Smooth muscle cell (in vitro differentiated cells): ENCODE measurements around the gene CD59. TPM values are rescaled to one million over a fixed set of nuclear protein-coding genes. Genes with fewer than 3 reads are reported as not detected.
A peak's percentile ranks its signal among the peaks of the same experiment; 100 is the strongest.

Experiments used
- DNase-seq: peaks from one replicate; lab custom pipeline; 2025; ENCODE audit not compliant: unreplicated experiment; lab: John Stamatoyannopoulos, UW
- H2AFZ ChIP-seq: fragments of 200-600 bp; sonication (generic); 2 replicates; pipeline ENCODE4 v1.6.0; 2016; ENCODE audit warnings: antibody characterized with exemption, low read depth, mild to moderate bottlenecking
- H3F3A ChIP-seq: fragments of 200-600 bp; sonication (generic); 2 replicates; pipeline ENCODE4 v1.6.0; 2017; ENCODE audit warnings: antibody characterized with exemption, low read depth
- H3K27ac ChIP-seq: fragments of 200-600 bp; sonication (generic); 2 replicates; pipeline ENCODE4 v1.5.1; 2016; ENCODE audit warnings: low read depth, mild to moderate bottlenecking
- H3K27me3 ChIP-seq: fragments of 200-600 bp; sonication (generic); 2 replicates; pipeline ENCODE4 v1.6.1; 2016; ENCODE audit warnings: low read depth, mild to moderate bottlenecking
- H3K36me3 ChIP-seq: fragments of 200-600 bp; sonication (generic); 2 replicates; pipeline ENCODE4 v1.5.1; 2016; ENCODE audit warnings: low read depth
- H3K4me1 ChIP-seq: fragments of 200-600 bp; sonication (generic); 2 replicates; pipeline ENCODE4 v1.5.1; 2016; ENCODE audit warnings: low read depth
- H3K4me2 ChIP-seq: fragments of 200-600 bp; sonication (generic); 2 replicates; pipeline ENCODE4 v1.6.0; 2016; ENCODE audit warnings: mild to moderate bottlenecking
- H3K4me3 ChIP-seq: fragments of 200-600 bp; sonication (generic); 2 replicates; pipeline ENCODE4 v1.5.1; 2016; ENCODE audit warnings: mild to moderate bottlenecking
- H3K79me2 ChIP-seq: fragments of 200-600 bp; sonication (generic); 2 replicates; pipeline ENCODE4 v1.6.0; 2016; ENCODE audit warnings: low read depth, mild to moderate bottlenecking
- H3K9ac ChIP-seq: fragments of 200-600 bp; sonication (generic); 2 replicates; pipeline ENCODE4 v1.6.0; 2016; ENCODE audit warnings: low read depth
- H3K9me3 ChIP-seq: fragments of 200-600 bp; sonication (generic); replicated peaks from 2 replicates; pipeline ENCODE4 v1.5.1; 2016; ENCODE audit warnings: low read depth
- H4K20me1 ChIP-seq: fragments of 200-600 bp; sonication (generic); 2 replicates; pipeline ENCODE4 v1.6.0; 2016; ENCODE audit warnings: low read depth
- WGBS: methylation state at CpG from one replicate; pipeline ENCODE4 v1.1.7; 2016; ENCODE audit warnings: low lambda C conversion rate; 5-methylcytosine and 5-hydroxymethylcytosine counted together
- polyA plus RNA-seq: library from polyadenylated mRNA; unstranded; fragments of >200 nt; fragmentation: Nextera tagmentation; extraction: Ambion mirVana; gene quantifications from 2 replicates; pipeline ENCODE4 v1.2.1, GENCODE V29; 2016
- total RNA-seq: library from RNA; depleted of rRNA; stranded (reverse); fragments of >200 nt; gene quantifications from 2 replicates; pipeline ENCODE4 v1.2.3, GENCODE V29; 2014
- TF ChIP-seq, protein P1 (sequence below): fragments of 200-600 bp; sonication (generic); IDR thresholded peaks from 2 replicates; pipeline ENCODE4 v1.5.1; 2017; ENCODE audit warnings: borderline replicate concordance, mild to moderate bottlenecking, antibody characterized with exemption; ENCODE audit not compliant: insufficient read depth, poor library complexity, severe bottlenecking

Gene CD59
- total and polyA plus RNA-seq, 2 experiments from 2014 or later: 291 to 563 TPM

DNA sequence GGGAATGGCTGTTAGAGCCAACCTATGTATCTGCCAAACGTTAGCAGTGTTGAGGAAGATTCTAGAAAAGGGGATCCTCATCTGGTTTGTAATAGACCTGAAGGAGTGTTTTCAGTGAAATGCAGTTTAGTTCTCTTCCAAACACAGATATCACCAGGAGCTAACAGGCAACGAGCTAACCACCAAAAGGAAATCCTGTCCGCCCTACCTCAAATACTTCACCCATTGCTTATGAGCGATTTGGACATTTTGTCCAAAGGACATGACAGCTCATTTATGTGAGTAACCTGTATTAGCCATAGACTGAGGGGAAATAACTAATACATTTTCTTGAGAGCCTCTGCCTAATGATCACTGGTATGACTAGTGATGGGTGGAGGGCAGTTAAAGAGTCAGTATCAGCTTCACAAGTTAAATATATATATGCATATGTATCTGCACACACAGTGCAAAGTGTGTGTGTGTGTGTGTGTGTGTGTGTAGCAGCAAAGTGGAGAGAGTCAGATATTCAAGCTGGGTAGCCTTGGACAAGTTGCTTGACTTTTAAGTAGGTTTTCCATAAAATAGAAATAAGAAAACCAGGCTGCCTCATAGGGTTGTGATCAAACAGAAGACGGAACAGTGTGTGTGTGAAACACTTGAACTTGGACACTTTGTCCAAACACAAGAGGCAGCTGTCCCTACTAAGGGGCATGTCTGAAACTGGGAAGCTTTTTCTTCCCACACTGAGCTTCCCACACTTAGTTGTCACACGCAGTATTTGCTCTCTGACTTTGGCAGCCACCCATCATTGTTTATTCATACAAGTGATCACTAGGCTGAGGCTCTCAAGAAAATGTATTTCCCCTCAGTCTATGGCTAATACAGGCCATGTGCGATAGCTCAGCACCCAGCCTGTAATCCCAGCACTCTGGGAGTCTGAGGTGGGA, 34.7 kb downstream of the CD59 start:
- peak overlapping the region; percentile 85 for H3K27ac ChIP-seq
- DNase-seq: no peak
- peak overlapping the region; percentile 44 for H3K4me3 ChIP-seq
- 44% methylated on average over 7 of the region's 7 CpGs for WGBS
- peak overlapping the region; percentile 65 for H3K9ac ChIP-seq
- peaks cover 9% of the 10 kb centered on the region for H3F3A ChIP-seq
- peak overlapping the region; percentile 81 for H3K4me2 ChIP-seq
- no peaks in the 10 kb centered on the region for H3K9me3 ChIP-seq
- no peak overlapping the region for H2AFZ ChIP-seq
- TF ChIP-seq, protein P1, sequence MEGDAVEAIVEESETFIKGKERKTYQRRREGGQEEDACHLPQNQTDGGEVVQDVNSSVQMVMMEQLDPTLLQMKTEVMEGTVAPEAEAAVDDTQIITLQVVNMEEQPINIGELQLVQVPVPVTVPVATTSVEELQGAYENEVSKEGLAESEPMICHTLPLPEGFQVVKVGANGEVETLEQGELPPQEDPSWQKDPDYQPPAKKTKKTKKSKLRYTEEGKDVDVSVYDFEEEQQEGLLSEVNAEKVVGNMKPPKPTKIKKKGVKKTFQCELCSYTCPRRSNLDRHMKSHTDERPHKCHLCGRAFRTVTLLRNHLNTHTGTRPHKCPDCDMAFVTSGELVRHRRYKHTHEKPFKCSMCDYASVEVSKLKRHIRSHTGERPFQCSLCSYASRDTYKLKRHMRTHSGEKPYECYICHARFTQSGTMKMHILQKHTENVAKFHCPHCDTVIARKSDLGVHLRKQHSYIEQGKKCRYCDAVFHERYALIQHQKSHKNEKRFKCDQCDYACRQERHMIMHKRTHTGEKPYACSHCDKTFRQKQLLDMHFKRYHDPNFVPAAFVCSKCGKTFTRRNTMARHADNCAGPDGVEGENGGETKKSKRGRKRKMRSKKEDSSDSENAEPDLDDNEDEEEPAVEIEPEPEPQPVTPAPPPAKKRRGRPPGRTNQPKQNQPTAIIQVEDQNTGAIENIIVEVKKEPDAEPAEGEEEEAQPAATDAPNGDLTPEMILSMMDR: no peak
- no peaks in the 10 kb centered on the region for H4K20me1 ChIP-seq
- no peaks in the 10 kb centered on the region for H3K27me3 ChIP-seq
- H3K36me3 ChIP-seq: peaks cover under 1% of the 10 kb centered on the region
- H3K79me2 ChIP-seq: no peaks in the 10 kb centered on the region
- H3K4me1 ChIP-seq: peaks cover 20% of the 10 kb centered on the region

DNA sequence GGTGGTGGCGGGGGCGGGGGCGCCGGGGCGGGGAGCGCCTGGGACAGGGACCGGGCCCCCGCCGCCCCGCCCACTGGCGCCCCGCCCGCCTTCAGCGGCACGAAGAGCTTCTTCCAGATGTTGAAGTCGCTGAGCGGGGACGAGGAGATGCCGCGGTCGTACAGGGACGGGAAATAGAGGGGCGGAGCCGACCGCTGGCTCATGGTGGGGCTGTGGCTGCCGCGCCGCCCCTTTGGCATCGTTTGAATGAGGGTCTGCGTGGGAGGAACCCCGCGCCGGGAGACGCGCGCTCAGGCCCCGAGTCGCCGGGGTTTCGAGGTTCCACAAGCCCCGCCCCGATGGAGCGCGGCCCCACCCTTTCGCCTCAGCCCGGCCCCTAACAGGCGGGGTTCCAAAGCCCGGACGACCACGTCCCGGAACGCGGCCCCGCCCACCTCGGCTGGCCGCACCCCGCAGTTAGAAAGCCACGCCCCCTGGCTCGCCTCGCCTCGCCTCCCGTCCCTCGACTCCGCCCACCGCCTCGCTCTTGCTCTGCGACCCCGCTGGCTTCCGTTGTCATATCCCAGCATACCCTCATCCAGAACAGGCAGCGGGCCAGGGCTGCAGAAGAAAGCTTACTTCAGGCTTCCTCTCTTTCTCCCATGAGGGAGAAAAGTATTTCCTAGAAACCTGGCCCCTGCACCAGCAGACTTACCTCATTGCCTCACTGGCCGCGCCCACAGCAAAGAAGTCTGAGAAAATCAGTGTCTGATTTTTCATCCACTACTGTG, 35.5 kb downstream of the CD59 start, which contains the start of gene C11orf91:
Gene C11orf91 (minus strand): TSS at position 325 of the 770 bp plus-strand sequence. CDS start 86 bp downstream, at position 239.
- Histone ChIP-seq H3K27ac (peak within 1 kb of the TSS; percentile 85), H3K9me3 (no peaks in the 10 kb centered on the region), H3K79me2 (no peaks in the 10 kb centered on the region), H3K9ac (peak within 1 kb of the TSS; percentile 72), H3K36me3 (no peaks in the 10 kb centered on the region), H3K4me2 (peak within 1 kb of the TSS; percentile 81), H3F3A (peaks cover 9% of the 10 kb centered on the region), H3K4me1 (peaks cover 20% of the 10 kb centered on the region), H4K20me1 (no peaks in the 10 kb centered on the region), H3K27me3 (no peaks in the 10 kb centered on the region), H3K4me3 (peak within 1 kb of the TSS; percentile 44), H2AFZ (no peak within 1 kb of the TSS)
- peak; percentile 94 for DNase-seq
- TF ChIP-seq, protein P1: no peak
- 3% methylated on average over 23 of the region's 72 CpGs for WGBS

DNA sequence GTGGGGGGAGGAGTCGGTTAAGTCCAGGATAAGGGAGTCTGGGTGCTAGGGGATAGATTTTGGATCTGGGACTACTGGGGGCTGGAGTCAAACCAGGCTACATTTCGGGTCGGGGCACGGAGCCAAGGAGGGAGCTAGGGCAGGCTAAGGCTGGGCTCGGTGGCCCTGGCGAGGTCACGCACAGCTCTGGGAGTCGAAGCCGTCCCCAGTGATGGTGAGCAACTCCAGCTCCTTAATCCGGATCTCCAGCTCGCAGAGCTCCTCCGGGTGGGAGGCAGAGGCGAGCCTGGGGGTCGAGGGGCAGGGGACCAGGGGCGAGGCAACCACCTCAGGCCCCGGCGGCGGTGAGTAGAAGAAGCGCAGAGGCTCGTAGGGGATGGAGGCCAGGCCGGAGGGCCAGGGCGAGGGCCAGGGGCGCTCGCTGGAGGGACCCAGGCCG, 36.1 kb downstream of the CD59 start:
- no peak for DNase-seq
- H4K20me1 ChIP-seq: no peaks in the 10 kb centered on the region

More for the DNA sequence above, 36.1 kb downstream of the CD59 start:
- peak overlapping the region; percentile 85 for H3K27ac ChIP-seq
- no peaks in the 10 kb centered on the region for H3K36me3 ChIP-seq
- peaks cover 20% of the 10 kb centered on the region for H3K4me1 ChIP-seq
- no peak overlapping the region for H2AFZ ChIP-seq
- H3K9me3 ChIP-seq: no peaks in the 10 kb centered on the region
- TF ChIP-seq, protein P1: no peak
- peak overlapping the region; percentile 81 for H3K4me2 ChIP-seq
- H3K9ac ChIP-seq: peak overlapping the region; percentile 72
- 27% methylated on average over 21 of the region's 25 CpGs for WGBS
- H3K27me3 ChIP-seq: no peaks in the 10 kb centered on the region
- peaks cover 9% of the 10 kb centered on the region for H3F3A ChIP-seq
- H3K4me3 ChIP-seq: peak overlapping the region; percentile 44
- no peaks in the 10 kb centered on the region for H3K79me2 ChIP-seq
